SK-N-SH treated with all-trans-retinoic acid at 6 μM for 48 hours (cell line): ENCODE results near the gene TFIP11.

Experiments used
- ATAC-seq: fragments of 200-7000 bp; cut with Tn5 transposase; 3 replicates; pipeline ENCODE4 v1.9.1; 2020; ENCODE audit warnings: mild to moderate bottlenecking, moderate library complexity
- BACH2 ChIP-seq: fragments of 250-450 bp; sonication (Bioruptor Pico); IDR thresholded peaks from 2 replicates; pipeline ENCODE4 v1.9.0; 2021; ENCODE audit warnings: mild to moderate bottlenecking, borderline replicate concordance
- CSDC2 ChIP-seq: fragments of 250-450 bp; sonication (Bioruptor Pico); IDR thresholded peaks from 2 replicates; pipeline ENCODE4 v1.5.0; 2020; ENCODE audit warnings: mild to moderate bottlenecking, moderate library complexity
- GLIS3 ChIP-seq: fragments of 250-450 bp; sonication (Bioruptor Pico); IDR thresholded peaks from 2 replicates; pipeline ENCODE4 v1.5.0; 2020; ENCODE audit warnings: mild to moderate bottlenecking, moderate library complexity
- ISL1 ChIP-seq: fragments of 250-450 bp; sonication (Bioruptor Pico); IDR thresholded peaks from 2 replicates; pipeline ENCODE4 v2.1.2; 2022; ENCODE audit warnings: mild to moderate bottlenecking, moderate library complexity
- RARB ChIP-seq: fragments of 250-450 bp; sonication (Bioruptor Pico); IDR thresholded peaks from 2 replicates; pipeline ENCODE4 v1.8.0; 2021; ENCODE audit warnings: mild to moderate bottlenecking, moderate library complexity
- SNAI2 ChIP-seq: fragments of 250-450 bp; sonication (Bioruptor Pico); IDR thresholded peaks from 2 replicates; pipeline ENCODE4 v1.5.0; 2020; ENCODE audit warnings: mild to moderate bottlenecking, moderate library complexity
- TOX ChIP-seq: fragments of 250-450 bp; sonication (Bioruptor Pico); IDR thresholded peaks from 2 replicates; pipeline ENCODE4 v1.8.0; 2021; ENCODE audit warnings: mild to moderate bottlenecking, moderate library complexity, borderline replicate concordance
- ZC3H10 ChIP-seq: fragments of 250-450 bp; sonication (Bioruptor Pico); IDR thresholded peaks from 2 replicates; pipeline ENCODE4 v1.5.1; 2021; ENCODE audit warnings: mild to moderate bottlenecking, moderate library complexity
- ZFP3 ChIP-seq: fragments of 250-450 bp; sonication (Bioruptor Pico); IDR thresholded peaks from 2 replicates; pipeline ENCODE4 v1.5.0; 2020; ENCODE audit warnings: mild to moderate bottlenecking, moderate library complexity
- ZFP30 ChIP-seq: fragments of 450-650 bp; formaldehyde crosslinking; IDR thresholded peaks from 2 replicates; pipeline ENCODE4 v1.5.0; 2022; ENCODE audit warnings: mild to moderate bottlenecking, moderate library complexity
- ZNF565 ChIP-seq: fragments of 450-650 bp; formaldehyde crosslinking; conservative IDR thresholded peaks from 2 replicates; pipeline ENCODE4 v1.5.0; 2020; ENCODE audit warnings: low read depth, mild to moderate bottlenecking, moderate library complexity
- ZNF70 ChIP-seq: fragments of 450-650 bp; formaldehyde crosslinking; IDR thresholded peaks from 2 replicates; pipeline ENCODE4 v1.5.0; 2020; ENCODE audit warnings: mild to moderate bottlenecking, moderate library complexity
- ZNF8 ChIP-seq: fragments of 450-650 bp; formaldehyde crosslinking; IDR thresholded peaks from 2 replicates; pipeline ENCODE4 v1.5.0; 2020; ENCODE audit warnings: mild to moderate bottlenecking, moderate library complexity
- TF ChIP-seq, protein P1 (sequence below): fragments of 250-450 bp; sonication (Bioruptor Pico); IDR thresholded peaks from 2 replicates; pipeline ENCODE4 v1.5.1; 2020; ENCODE audit warnings: low read depth, mild to moderate bottlenecking, moderate library complexity
- TF ChIP-seq, protein P2 (sequence below): fragments of 250-450 bp; sonication (Bioruptor Pico); IDR thresholded peaks from 2 replicates; pipeline ENCODE4 v1.8.0; 2021; ENCODE audit warnings: low read depth, mild to moderate bottlenecking, moderate library complexity, borderline replicate concordance
- TF ChIP-seq, protein P3 (sequence below): fragments of 250-450 bp; sonication (Bioruptor Pico); IDR thresholded peaks from 2 replicates; pipeline ENCODE4 v1.8.0; 2020; ENCODE audit warnings: mild to moderate bottlenecking, moderate library complexity, borderline replicate concordance
- TF ChIP-seq, protein P4 (sequence below): fragments of 250-450 bp; sonication (Bioruptor Pico); IDR thresholded peaks from 2 replicates; pipeline ENCODE4 v1.5.1; 2021; ENCODE audit warnings: mild to moderate bottlenecking, moderate library complexity

The TFIP11 gene

DNA sequence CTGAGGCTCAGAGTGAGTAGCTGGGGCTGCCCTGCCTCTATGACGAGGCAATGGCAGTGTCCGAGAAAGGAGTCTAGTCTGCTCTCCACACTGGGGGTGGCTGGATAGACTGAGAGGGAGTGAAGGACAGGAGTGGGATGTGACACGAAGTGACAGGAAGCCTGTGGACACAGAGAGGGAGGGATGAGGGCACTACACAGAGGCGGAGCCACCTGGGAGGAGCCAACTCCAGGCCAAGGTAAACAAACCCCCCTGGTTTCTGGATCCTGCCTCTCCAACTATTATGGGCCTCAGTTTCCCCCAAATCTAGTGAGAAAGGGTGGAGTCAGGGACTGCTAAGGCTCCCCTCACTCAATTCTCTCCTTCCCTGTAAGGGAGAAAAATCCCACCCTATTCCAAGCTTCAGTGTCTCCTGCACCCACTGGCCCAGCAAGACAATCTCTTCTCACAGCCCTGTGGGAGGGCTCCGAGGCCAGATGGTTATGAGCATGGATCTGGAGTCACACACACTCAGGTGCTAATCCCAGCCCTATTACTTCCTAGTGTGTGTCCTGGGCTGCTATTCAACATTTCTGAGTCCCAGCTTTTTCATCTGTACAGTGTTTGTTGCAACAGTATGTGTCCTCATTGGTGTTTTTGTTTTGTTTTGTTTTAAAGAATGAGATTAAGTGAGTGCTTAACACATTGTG lies 58.3 kb downstream of the TFIP11 start:
- no peak for ATAC-seq
- TF ChIP-seq ZC3H10 (CRISPR knock-in tag): no peak
- no peak for TF ChIP-seq ZNF8 (CRISPR knock-in tag)
- TF ChIP-seq, protein P1, sequence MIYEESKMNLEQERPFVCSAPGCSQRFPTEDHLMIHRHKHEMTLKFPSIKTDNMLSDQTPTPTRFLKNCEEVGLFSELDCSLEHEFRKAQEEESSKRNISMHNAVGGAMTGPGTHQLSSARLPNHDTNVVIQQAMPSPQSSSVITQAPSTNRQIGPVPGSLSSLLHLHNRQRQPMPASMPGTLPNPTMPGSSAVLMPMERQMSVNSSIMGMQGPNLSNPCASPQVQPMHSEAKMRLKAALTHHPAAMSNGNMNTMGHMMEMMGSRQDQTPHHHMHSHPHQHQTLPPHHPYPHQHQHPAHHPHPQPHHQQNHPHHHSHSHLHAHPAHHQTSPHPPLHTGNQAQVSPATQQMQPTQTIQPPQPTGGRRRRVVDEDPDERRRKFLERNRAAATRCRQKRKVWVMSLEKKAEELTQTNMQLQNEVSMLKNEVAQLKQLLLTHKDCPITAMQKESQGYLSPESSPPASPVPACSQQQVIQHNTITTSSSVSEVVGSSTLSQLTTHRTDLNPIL (CRISPR knock-in tag): no peak
- TF ChIP-seq TOX (CRISPR knock-in tag): no peak
- no peak for TF ChIP-seq ZFP30 (CRISPR knock-in tag)
- no peak for TF ChIP-seq SNAI2
- TF ChIP-seq ZNF70 (CRISPR knock-in tag): no peak
- no peak for TF ChIP-seq BACH2 (CRISPR knock-in tag)
- TF ChIP-seq, protein P2, sequence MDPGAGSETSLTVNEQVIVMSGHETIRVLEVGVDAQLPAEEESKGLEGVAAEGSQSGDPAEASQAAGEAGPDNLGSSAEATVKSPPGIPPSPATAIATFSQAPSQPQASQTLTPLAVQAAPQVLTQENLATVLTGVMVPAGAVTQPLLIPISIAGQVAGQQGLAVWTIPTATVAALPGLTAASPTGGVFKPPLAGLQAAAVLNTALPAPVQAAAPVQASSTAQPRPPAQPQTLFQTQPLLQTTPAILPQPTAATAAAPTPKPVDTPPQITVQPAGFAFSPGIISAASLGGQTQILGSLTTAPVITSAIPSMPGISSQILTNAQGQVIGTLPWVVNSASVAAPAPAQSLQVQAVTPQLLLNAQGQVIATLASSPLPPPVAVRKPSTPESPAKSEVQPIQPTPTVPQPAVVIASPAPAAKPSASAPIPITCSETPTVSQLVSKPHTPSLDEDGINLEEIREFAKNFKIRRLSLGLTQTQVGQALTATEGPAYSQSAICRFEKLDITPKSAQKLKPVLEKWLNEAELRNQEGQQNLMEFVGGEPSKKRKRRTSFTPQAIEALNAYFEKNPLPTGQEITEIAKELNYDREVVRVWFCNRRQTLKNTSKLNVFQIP (CRISPR knock-in tag): no peak
- no peak for TF ChIP-seq CSDC2
- TF ChIP-seq RARB (CRISPR knock-in tag): no peak
- no peak for TF ChIP-seq ZNF565 (CRISPR knock-in tag)
- no peak for TF ChIP-seq ZFP3 (CRISPR knock-in tag)
- no peak for TF ChIP-seq GLIS3

DNA sequence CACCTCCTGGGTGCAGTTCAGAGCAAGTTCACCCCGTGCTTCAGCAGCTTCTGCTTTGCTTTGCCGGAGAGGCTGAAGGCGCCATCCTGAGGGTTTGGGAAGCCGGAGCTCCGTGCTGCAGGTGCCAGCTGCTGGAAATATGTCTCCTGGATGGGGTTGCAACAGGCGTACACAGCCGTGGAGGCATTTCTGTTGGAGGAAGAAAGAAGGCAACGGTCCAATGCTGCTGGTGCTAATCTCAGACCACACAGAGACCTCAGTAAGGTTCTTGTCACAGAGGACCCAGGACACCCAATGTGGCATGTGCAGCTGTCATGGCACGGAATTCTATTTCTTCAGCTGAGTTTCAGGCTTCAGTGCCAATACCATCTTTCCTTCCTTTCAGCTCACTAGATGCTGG lies 59.1 kb downstream of the TFIP11 start:
- TF ChIP-seq, protein P3, sequence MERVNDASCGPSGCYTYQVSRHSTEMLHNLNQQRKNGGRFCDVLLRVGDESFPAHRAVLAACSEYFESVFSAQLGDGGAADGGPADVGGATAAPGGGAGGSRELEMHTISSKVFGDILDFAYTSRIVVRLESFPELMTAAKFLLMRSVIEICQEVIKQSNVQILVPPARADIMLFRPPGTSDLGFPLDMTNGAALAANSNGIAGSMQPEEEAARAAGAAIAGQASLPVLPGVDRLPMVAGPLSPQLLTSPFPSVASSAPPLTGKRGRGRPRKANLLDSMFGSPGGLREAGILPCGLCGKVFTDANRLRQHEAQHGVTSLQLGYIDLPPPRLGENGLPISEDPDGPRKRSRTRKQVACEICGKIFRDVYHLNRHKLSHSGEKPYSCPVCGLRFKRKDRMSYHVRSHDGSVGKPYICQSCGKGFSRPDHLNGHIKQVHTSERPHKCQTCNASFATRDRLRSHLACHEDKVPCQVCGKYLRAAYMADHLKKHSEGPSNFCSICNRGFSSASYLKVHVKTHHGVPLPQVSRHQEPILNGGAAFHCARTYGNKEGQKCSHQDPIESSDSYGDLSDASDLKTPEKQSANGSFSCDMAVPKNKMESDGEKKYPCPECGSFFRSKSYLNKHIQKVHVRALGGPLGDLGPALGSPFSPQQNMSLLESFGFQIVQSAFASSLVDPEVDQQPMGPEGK (CRISPR knock-in tag): no peak
- TF ChIP-seq CSDC2: no peak
- no peak for ATAC-seq

DNA sequence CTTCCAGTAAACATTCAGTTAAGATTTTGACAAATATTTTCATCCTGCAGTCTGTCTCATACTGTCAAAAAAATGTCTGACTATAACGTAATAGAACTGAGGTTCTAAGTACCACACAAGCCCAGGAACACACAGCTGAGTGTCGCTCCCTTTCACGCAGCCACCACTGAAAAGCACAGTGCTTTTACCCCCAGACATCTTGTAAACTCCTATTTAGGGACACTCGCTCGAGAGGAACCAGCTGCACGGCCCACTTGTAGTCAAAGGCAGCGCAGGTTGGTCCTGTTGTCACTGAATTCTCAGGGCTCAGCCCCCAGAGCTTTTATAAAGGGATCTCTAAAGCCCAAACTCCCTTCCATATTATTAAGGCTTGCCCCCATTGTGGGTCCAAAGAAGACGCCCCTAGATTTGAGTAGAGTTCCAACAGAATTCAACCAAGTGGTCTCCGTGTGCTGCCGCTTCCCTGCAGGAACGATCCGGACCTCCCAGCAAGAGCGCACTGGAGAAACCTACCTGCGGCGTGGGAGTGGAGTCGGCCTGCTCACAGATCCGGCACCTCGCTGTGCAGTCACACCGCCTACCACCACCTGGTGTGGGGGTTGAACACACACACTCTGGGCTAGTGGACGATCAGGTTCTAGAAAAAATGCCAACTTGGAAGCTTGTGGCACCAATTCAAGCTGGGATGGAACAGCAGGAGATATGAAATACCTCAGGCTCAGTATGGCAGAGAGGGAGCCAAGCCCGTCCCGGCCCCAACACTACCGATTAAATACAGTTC lies 59.8 kb downstream of the TFIP11 start:
- ATAC-seq: no peak
- TF ChIP-seq ZNF8 (CRISPR knock-in tag) (no peak), ZFP30 (CRISPR knock-in tag) (no peak), ZNF70 (CRISPR knock-in tag) (no peak), SNAI2 (no peak), RARB (CRISPR knock-in tag) (no peak), CSDC2 (no peak), ISL1 (CRISPR knock-in tag) (no peak), ZFP3 (CRISPR knock-in tag) (no peak)
- TF ChIP-seq, protein P4, sequence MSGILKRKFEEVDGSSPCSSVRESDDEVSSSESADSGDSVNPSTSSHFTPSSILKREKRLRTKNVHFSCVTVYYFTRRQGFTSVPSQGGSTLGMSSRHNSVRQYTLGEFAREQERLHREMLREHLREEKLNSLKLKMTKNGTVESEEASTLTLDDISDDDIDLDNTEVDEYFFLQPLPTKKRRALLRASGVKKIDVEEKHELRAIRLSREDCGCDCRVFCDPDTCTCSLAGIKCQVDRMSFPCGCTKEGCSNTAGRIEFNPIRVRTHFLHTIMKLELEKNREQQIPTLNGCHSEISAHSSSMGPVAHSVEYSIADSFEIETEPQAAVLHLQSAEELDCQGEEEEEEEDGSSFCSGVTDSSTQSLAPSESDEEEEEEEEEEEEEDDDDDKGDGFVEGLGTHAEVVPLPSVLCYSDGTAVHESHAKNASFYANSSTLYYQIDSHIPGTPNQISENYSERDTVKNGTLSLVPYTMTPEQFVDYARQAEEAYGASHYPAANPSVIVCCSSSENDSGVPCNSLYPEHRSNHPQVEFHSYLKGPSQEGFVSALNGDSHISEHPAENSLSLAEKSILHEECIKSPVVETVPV (CRISPR knock-in tag): no peak
- TF ChIP-seq, protein P3 (CRISPR knock-in tag): no peak
- TF ChIP-seq, protein P1 (CRISPR knock-in tag): no peak
